ENCODE data around the gene ATG16L1.

ATG16L1 gene

GRCh38 chr2:233290051-233290845 lies 38.8 kb downstream of the ATG16L1 start:
- TF ChIP-seq CTCF (IDR thresholded peaks at IDR 0.05; ENCODE audit: control insufficient read depth, extremely low read depth, insufficient read depth) = no peak
- no peak overlapping the region for H3K4me3 ChIP-seq (ENCODE audit: low read depth, low read length)
- peak; percentile 49 for DNase-seq (ENCODE audit: low read depth)

- TF ChIP-seq CTCF (IDR thresholded peaks at IDR 0.05; ENCODE audit: control insufficient read depth, extremely low read depth, insufficient read depth) = no peak
- no peak overlapping the region for H3K4me3 ChIP-seq (ENCODE audit: low read depth, low read length)
- no peak for DNase-seq (ENCODE audit: low read depth)
Measured at GRCh38 chr2:233295891-233296290, 44.4 kb downstream of the ATG16L1 start.

- DNase-seq (ENCODE audit: low read depth) = no peak
- no peak for TF ChIP-seq CTCF (IDR thresholded peaks at IDR 0.05; ENCODE audit: control insufficient read depth, extremely low read depth, insufficient read depth)
- H3K4me3 ChIP-seq (ENCODE audit: low read depth, low read length) = no peak overlapping the region
Measured at GRCh38 chr2:233297076-233297475, 45.6 kb downstream of the ATG16L1 start.

- no peak overlapping the region for H3K4me3 ChIP-seq (ENCODE audit: low read depth, low read length)
- TF ChIP-seq CTCF (IDR thresholded peaks at IDR 0.05; ENCODE audit: control insufficient read depth, extremely low read depth, insufficient read depth) = no peak
- no peak for DNase-seq (ENCODE audit: low read depth)
Measured at GRCh38 chr2:233300401-233300800, 48.9 kb downstream of the ATG16L1 start.

GRCh38 chr2:233301248-233301647 lies 49.8 kb downstream of the ATG16L1 start:
- no peak for DNase-seq (ENCODE audit: low read depth)
- no peak overlapping the region for H3K4me3 ChIP-seq (ENCODE audit: low read depth, low read length)
- TF ChIP-seq CTCF (IDR thresholded peaks at IDR 0.05; ENCODE audit: control insufficient read depth, extremely low read depth, insufficient read depth) = no peak

- no peak for DNase-seq (ENCODE audit: low read depth)
- TF ChIP-seq CTCF (IDR thresholded peaks at IDR 0.05; ENCODE audit: control insufficient read depth, extremely low read depth, insufficient read depth) = no peak
Measured at GRCh38 chr2:233301811-233302210, 50.3 kb downstream of the ATG16L1 start.

GRCh38 chr2:233303252-233303651 lies 51.8 kb downstream of the ATG16L1 start:
- no peak for TF ChIP-seq CTCF (IDR thresholded peaks at IDR 0.05; ENCODE audit: control insufficient read depth, extremely low read depth, insufficient read depth)
- no peak for DNase-seq (ENCODE audit: low read depth)
- no peak overlapping the region for H3K4me3 ChIP-seq (ENCODE audit: low read depth, low read length)

More at GRCh38 chr2:233301811-233302210, 50.3 kb downstream of the ATG16L1 start:
- H3K4me3 ChIP-seq (ENCODE audit: low read depth, low read length) = no peak overlapping the region
